Testis (tissue), 3 donors: ENCODE measurements around the gene LRFN2. TPM values are rescaled to one million over a fixed set of nuclear protein-coding genes. Genes with fewer than 3 reads are reported as not detected.

Experiments
- DNase-seq: peaks from one replicate; pipeline ENCODE4 v3.0.0-alpha.2; 2019
- H3K27ac ChIP-seq, 2 donors: fragments of 200-600 bp; sonication (generic); one replicate each; pipeline ENCODE4 v1.5.1; 2019
- H3K27me3 ChIP-seq: fragments of 200-600 bp; sonication (generic); one replicate; pipeline ENCODE4 v1.5.1; 2019
- H3K36me3 ChIP-seq: fragments of 200-600 bp; sonication (generic); one replicate; pipeline ENCODE4 v1.5.1; 2017; ENCODE audit warnings: low read depth; ENCODE audit errors: missing control alignments
- H3K4me1 ChIP-seq: fragments of 200-600 bp; sonication (generic); one replicate; pipeline ENCODE4 v1.5.1; 2019
- H3K4me3 ChIP-seq, 2 donors: fragments of 200-600 bp; sonication (generic); one replicate each; pipeline ENCODE4 v1.5.1; 2017 to 2019
- H3K9me3 ChIP-seq: fragments of 200-600 bp; sonication (generic); one replicate; pipeline ENCODE4 v1.5.1; 2017
- CTCF ChIP-seq, 3 experiments: fragments of 450-650 bp in 2 of 3; fragments of 200-600 bp in 1 of 3; sonication (generic) in 1 of 3; IDR thresholded peaks; one replicate each; pipeline ENCODE4 v1.5.1; 2016 to 2019; ENCODE audit warnings: antibody characterized with exemption in 3 of 3, mild to moderate bottlenecking in 2 of 3, moderate library complexity in 1 of 3
- POLR2A ChIP-seq: fragments of 450-650 bp; IDR thresholded peaks from one replicate; pipeline ENCODE4 v1.6.1; 2017; ENCODE audit warnings: antibody characterized with exemption, mild to moderate bottlenecking, moderate library complexity
- whole genome bisulfite sequencing, 2 donors: methylation state at CpG; one replicate each; pipeline ENCODE4 v1.1.5; 2018; 5-methylcytosine and 5-hydroxymethylcytosine counted together
- intact Hi-C: fragments of 100-400 bp; cut with DNase I; formaldehyde crosslinking; loops from one replicate; pipeline ENCODE4 v1.15.1; 2023; ENCODE audit warnings: low total_unique reads
- polyA plus RNA-seq: library from polyadenylated mRNA; stranded (reverse); fragments of 350-450 nt; fragmentation: Illumina TruSeq; extraction: RNeasy Lipid Tissue Mini Kit (QIAGEN cat#74804); gene quantifications from one replicate; pipeline ENCODE4 v1.2.3, GENCODE V29; 2014; ENCODE audit warnings: low read depth, low replicate concordance; ENCODE audit not compliant: insufficient read depth
- total RNA-seq, 2 donors: library from RNA; depleted of rRNA; stranded (reverse); fragments of >200 nt; gene quantifications; one replicate each; pipeline ENCODE4 v1.2.3, GENCODE V29; 2016

Gene LRFN2
- total and polyA plus RNA-seq, 3 donors from 2014 or later: 1.1 to 3.3 (median 1.6) TPM

- Histone ChIP-seq H3K27ac (no peak overlapping the region), H3K4me3 (no peak overlapping the region), H3K4me1 (peaks cover 17% of the 10 kb centered on the region), H3K9me3 (no peaks in the 10 kb centered on the region), H3K36me3 (no peaks in the 10 kb centered on the region), H3K27me3 (no peaks in the 10 kb centered on the region)
- TF ChIP-seq CTCF (IDR thresholded peaks at IDR 0.05): no peak
- TF ChIP-seq POLR2A: no peak
- WGBS, 2 donors: 22 to 34% methylated on average over 3 to 5 of the region's 5 CpGs
- intact Hi-C loops: no loop called here
- DNase-seq: peak; percentile 51
Measured at GRCh38 chr6:40347571-40348011, 239.6 kb downstream of the LRFN2 start.

- no peaks in the 10 kb centered on the region for H3K36me3 ChIP-seq
- no peak overlapping the region for H3K4me3 ChIP-seq
- H3K27me3 ChIP-seq: no peaks in the 10 kb centered on the region
- DNase-seq: peak; percentile 10
- 83 to 90% methylated on average over 4 to 6 of the region's 6 CpGs for WGBS, 2 donors
- H3K9me3 ChIP-seq: no peaks in the 10 kb centered on the region
- H3K4me1 ChIP-seq: peaks cover 17% of the 10 kb centered on the region
- intact Hi-C loops: no loop called here
- H3K27ac ChIP-seq: no peak overlapping the region
- TF ChIP-seq POLR2A (no peak), CTCF (IDR thresholded peaks at IDR 0.05) (no peak)
Measured at GRCh38 chr6:40346246-40346645, 240.9 kb downstream of the LRFN2 start.

GRCh38 chr6:40344566-40345167 lies 242.5 kb downstream of the LRFN2 start:
- Histone ChIP-seq H3K36me3 (no peaks in the 10 kb centered on the region), H3K27ac (no peak overlapping the region), H3K4me1 (peaks cover 16% of the 10 kb centered on the region), H3K27me3 (no peaks in the 10 kb centered on the region), H3K9me3 (no peaks in the 10 kb centered on the region), H3K4me3 (no peak overlapping the region)
- intact Hi-C loops: no loop called here
- no peak for DNase-seq
- 74 to 76% methylated on average over 4 to 6 of the region's 6 CpGs for WGBS, 2 donors
- TF ChIP-seq POLR2A (no peak), CTCF (IDR thresholded peaks at IDR 0.05) (no peak)

GRCh38 chr6:40343877-40344565 lies 243.1 kb downstream of the LRFN2 start:
- no peak for TF ChIP-seq CTCF (IDR thresholded peaks at IDR 0.05)
- TF ChIP-seq POLR2A: no peak
- WGBS, 2 donors: 72 to 73% methylated on average over 7 of the region's 7 CpGs
- peak; percentile 8 for DNase-seq
- intact Hi-C loops: no loop called here
- H3K9me3 ChIP-seq: no peaks in the 10 kb centered on the region
- H3K27ac ChIP-seq: no peak overlapping the region
- H3K36me3 ChIP-seq: no peaks in the 10 kb centered on the region
- H3K4me3 ChIP-seq: no peak overlapping the region
- H3K27me3 ChIP-seq: no peaks in the 10 kb centered on the region
- H3K4me1 ChIP-seq: peaks cover 15% of the 10 kb centered on the region
